Uterus (tissue), 2 donors: ENCODE data around the gene ARRDC3.

Experiments used
- POLR2A ChIP-seq, 2 donors: fragments of 450-650 bp; IDR thresholded peaks; one replicate each; pipeline ENCODE4 v1.6.1; 2016; ENCODE audit warnings: antibody characterized with exemption in 2 of 2, mild to moderate bottlenecking in 1 of 2, moderate library complexity in 1 of 2
- TF ChIP-seq, protein P1 (sequence below), 4 experiments: fragments of 200-600 bp in 2 of 4; fragments of 450-650 bp in 2 of 4; sonication (generic) in 2 of 4; IDR thresholded peaks; one replicate each; pipeline ENCODE4 v1.5.1; 2016 to 2019; ENCODE audit warnings: antibody characterized with exemption in 4 of 4, mild to moderate bottlenecking in 2 of 4, moderate library complexity in 1 of 4

DNA sequence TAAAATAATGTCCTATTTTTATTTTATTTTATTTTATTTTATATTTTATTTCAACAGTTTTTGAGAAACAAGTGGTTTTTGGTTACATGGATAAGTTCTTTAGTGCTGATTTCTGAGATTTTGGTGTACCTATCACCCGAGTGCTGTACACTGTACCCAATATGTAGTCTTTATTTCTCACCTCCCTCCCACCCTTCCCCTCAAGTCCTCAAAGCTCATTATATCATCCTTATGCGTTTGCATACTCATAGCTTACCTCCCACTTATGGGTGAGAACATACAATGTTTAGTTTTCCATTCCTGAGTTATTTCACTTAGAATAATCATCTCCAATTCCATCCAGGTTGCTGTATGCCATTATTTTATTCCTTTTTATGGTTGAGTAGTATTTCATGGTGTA lies 63.5 kb downstream of the ARRDC3 start:
- TF ChIP-seq, protein P1, sequence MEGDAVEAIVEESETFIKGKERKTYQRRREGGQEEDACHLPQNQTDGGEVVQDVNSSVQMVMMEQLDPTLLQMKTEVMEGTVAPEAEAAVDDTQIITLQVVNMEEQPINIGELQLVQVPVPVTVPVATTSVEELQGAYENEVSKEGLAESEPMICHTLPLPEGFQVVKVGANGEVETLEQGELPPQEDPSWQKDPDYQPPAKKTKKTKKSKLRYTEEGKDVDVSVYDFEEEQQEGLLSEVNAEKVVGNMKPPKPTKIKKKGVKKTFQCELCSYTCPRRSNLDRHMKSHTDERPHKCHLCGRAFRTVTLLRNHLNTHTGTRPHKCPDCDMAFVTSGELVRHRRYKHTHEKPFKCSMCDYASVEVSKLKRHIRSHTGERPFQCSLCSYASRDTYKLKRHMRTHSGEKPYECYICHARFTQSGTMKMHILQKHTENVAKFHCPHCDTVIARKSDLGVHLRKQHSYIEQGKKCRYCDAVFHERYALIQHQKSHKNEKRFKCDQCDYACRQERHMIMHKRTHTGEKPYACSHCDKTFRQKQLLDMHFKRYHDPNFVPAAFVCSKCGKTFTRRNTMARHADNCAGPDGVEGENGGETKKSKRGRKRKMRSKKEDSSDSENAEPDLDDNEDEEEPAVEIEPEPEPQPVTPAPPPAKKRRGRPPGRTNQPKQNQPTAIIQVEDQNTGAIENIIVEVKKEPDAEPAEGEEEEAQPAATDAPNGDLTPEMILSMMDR (IDR thresholded peaks at IDR 0.05) = no peak
- no peak for TF ChIP-seq POLR2A (IDR thresholded peaks at IDR 0.05)
